ENCODE measurements around the gene IL1RL2.

The IL1RL2 gene

GRCh38 chr2:102194609-102195268 lies 7.9 kb downstream of the IL1RL2 start:
- Histone ChIP-seq H3K9ac (ENCODE audit: low read depth, low read length) (no peak overlapping the region), H3K9me3 (ENCODE audit: control insufficient read depth, insufficient read depth, low read length) (no peaks in the 10 kb centered on the region), H3K36me3 (ENCODE audit: insufficient read depth, low read length) (no peaks in the 10 kb centered on the region), H3K4me1 (ENCODE audit: insufficient read depth, low read length) (no peaks in the 10 kb centered on the region; the same call in 1 of the 2 replicates)

GRCh38 chr2:102197389-102198137 lies 10.7 kb downstream of the IL1RL2 start:
- Histone ChIP-seq H3K9me3 (ENCODE audit: control insufficient read depth, insufficient read depth, low read length) (no peaks in the 10 kb centered on the region), H3K9ac (ENCODE audit: low read depth, low read length) (no peak overlapping the region), H3K4me1 (ENCODE audit: insufficient read depth, low read length) (no peaks in the 10 kb centered on the region; the same call in 1 of the 2 replicates), H3K36me3 (ENCODE audit: insufficient read depth, low read length) (no peaks in the 10 kb centered on the region)

GRCh38 chr2:102200539-102200938 lies 13.7 kb downstream of the IL1RL2 start:
- H3K36me3 ChIP-seq (ENCODE audit: insufficient read depth, low read length), result no peaks in the 10 kb centered on the region
- no peaks in the 10 kb centered on the region; the same call in 1 of the 2 replicates for H3K4me1 ChIP-seq (ENCODE audit: insufficient read depth, low read length)

GRCh38 chr2:102204638-102205037 lies 17.8 kb downstream of the IL1RL2 start:
- H3K9ac ChIP-seq (ENCODE audit: low read depth, low read length), result no peak overlapping the region
- H3K4me1 ChIP-seq (ENCODE audit: insufficient read depth, low read length), result no peaks in the 10 kb centered on the region
- no peaks in the 10 kb centered on the region for H3K36me3 ChIP-seq (ENCODE audit: insufficient read depth, low read length)
- H3K9me3 ChIP-seq (ENCODE audit: control insufficient read depth, insufficient read depth, low read length), result no peaks in the 10 kb centered on the region

More at GRCh38 chr2:102200539-102200938, 13.7 kb downstream of the IL1RL2 start:
- Histone ChIP-seq H3K9ac (ENCODE audit: low read depth, low read length) (no peak overlapping the region), H3K9me3 (ENCODE audit: control insufficient read depth, insufficient read depth, low read length) (no peaks in the 10 kb centered on the region)

GRCh38 chr2:102206666-102207341 lies 20.0 kb downstream of the IL1RL2 start:
- Histone ChIP-seq H3K9ac (ENCODE audit: low read depth, low read length) (no peak overlapping the region), H3K36me3 (ENCODE audit: insufficient read depth, low read length) (no peaks in the 10 kb centered on the region), H3K4me1 (ENCODE audit: insufficient read depth, low read length) (no peaks in the 10 kb centered on the region), H3K9me3 (ENCODE audit: control insufficient read depth, insufficient read depth, low read length) (no peaks in the 10 kb centered on the region)

- Histone ChIP-seq H3K9me3 (ENCODE audit: control insufficient read depth, insufficient read depth, low read length) (no peaks in the 10 kb centered on the region), H3K9ac (ENCODE audit: low read depth, low read length) (no peak overlapping the region), H3K36me3 (ENCODE audit: insufficient read depth, low read length) (no peaks in the 10 kb centered on the region), H3K4me1 (ENCODE audit: insufficient read depth, low read length) (no peaks in the 10 kb centered on the region)
Observed at GRCh38 chr2:102208774-102209173, 22.0 kb downstream of the IL1RL2 start.

- no peaks in the 10 kb centered on the region for H3K4me1 ChIP-seq (ENCODE audit: insufficient read depth, low read length)
- H3K9me3 ChIP-seq (ENCODE audit: control insufficient read depth, insufficient read depth, low read length), result no peaks in the 10 kb centered on the region
- no peak overlapping the region for H3K9ac ChIP-seq (ENCODE audit: low read depth, low read length)
- H3K36me3 ChIP-seq (ENCODE audit: insufficient read depth, low read length), result no peaks in the 10 kb centered on the region
Observed at GRCh38 chr2:102209474-102209873, 22.7 kb downstream of the IL1RL2 start.

- no peaks in the 10 kb centered on the region for H3K36me3 ChIP-seq (ENCODE audit: insufficient read depth, low read length)
- H3K9ac ChIP-seq (ENCODE audit: low read depth, low read length), result no peak overlapping the region
- no peaks in the 10 kb centered on the region for H3K4me1 ChIP-seq (ENCODE audit: insufficient read depth, low read length)
- H3K9me3 ChIP-seq (ENCODE audit: control insufficient read depth, insufficient read depth, low read length), result no peaks in the 10 kb centered on the region
Observed at GRCh38 chr2:102217032-102217431, 30.2 kb downstream of the IL1RL2 start.

- Histone ChIP-seq H3K36me3 (ENCODE audit: insufficient read depth, low read length) (no peaks in the 10 kb centered on the region), H3K9ac (ENCODE audit: low read depth, low read length) (no peak overlapping the region), H3K9me3 (ENCODE audit: control insufficient read depth, insufficient read depth, low read length) (no peaks in the 10 kb centered on the region), H3K4me1 (ENCODE audit: insufficient read depth, low read length) (peaks cover 14% of the 10 kb centered on the region; the same call in 1 of the 2 replicates)
Observed at GRCh38 chr2:102224824-102225739, 38.3 kb downstream of the IL1RL2 start.

GRCh38 chr2:102226171-102226570 lies 39.3 kb downstream of the IL1RL2 start:
- H3K9ac ChIP-seq (ENCODE audit: low read depth, low read length), result no peak overlapping the region
- H3K4me1 ChIP-seq (ENCODE audit: insufficient read depth, low read length), result peaks cover 14% of the 10 kb centered on the region; the same call in 1 of the 2 replicates
- H3K9me3 ChIP-seq (ENCODE audit: control insufficient read depth, insufficient read depth, low read length), result no peaks in the 10 kb centered on the region
- H3K36me3 ChIP-seq (ENCODE audit: insufficient read depth, low read length), result no peaks in the 10 kb centered on the region

- H3K9ac ChIP-seq (ENCODE audit: low read depth, low read length), result no peak overlapping the region
- H3K9me3 ChIP-seq (ENCODE audit: control insufficient read depth, insufficient read depth, low read length), result no peaks in the 10 kb centered on the region
- peaks cover 14% of the 10 kb centered on the region; the same call in 1 of the 2 replicates for H3K4me1 ChIP-seq (ENCODE audit: insufficient read depth, low read length)
- H3K36me3 ChIP-seq (ENCODE audit: insufficient read depth, low read length), result no peaks in the 10 kb centered on the region
Observed at GRCh38 chr2:102226612-102227391, 40.0 kb downstream of the IL1RL2 start.

- H3K36me3 ChIP-seq (ENCODE audit: insufficient read depth, low read length), result no peaks in the 10 kb centered on the region
- peaks cover 14% of the 10 kb centered on the region; the same call in 1 of the 2 replicates for H3K4me1 ChIP-seq (ENCODE audit: insufficient read depth, low read length)
- no peaks in the 10 kb centered on the region for H3K9me3 ChIP-seq (ENCODE audit: control insufficient read depth, insufficient read depth, low read length)
- H3K9ac ChIP-seq (ENCODE audit: low read depth, low read length), result no peak overlapping the region
Observed at GRCh38 chr2:102229141-102229769, 42.4 kb downstream of the IL1RL2 start.

- peaks cover 14% of the 10 kb centered on the region; the same call in 1 of the 2 replicates for H3K4me1 ChIP-seq (ENCODE audit: insufficient read depth, low read length)
- no peaks in the 10 kb centered on the region for H3K9me3 ChIP-seq (ENCODE audit: control insufficient read depth, insufficient read depth, low read length)
- H3K36me3 ChIP-seq (ENCODE audit: insufficient read depth, low read length), result no peaks in the 10 kb centered on the region
- H3K9ac ChIP-seq (ENCODE audit: low read depth, low read length), result no peak overlapping the region
Observed at GRCh38 chr2:102230410-102230909, 43.6 kb downstream of the IL1RL2 start.
